NK-92 (cell line): Measurements from ENCODE around the gene ATP4B.

Experiments
- DNase-seq: peaks from one replicate; lab custom pipeline; 2025; ENCODE audit not compliant: unreplicated experiment; lab: John Stamatoyannopoulos, UW

Gene ATP4B

GRCh38 chr13:113608967-113609533 lies 48.9 kb downstream of the ATP4B start:
- DNase-seq: no peak

- DNase-seq: no peak
These were observed 49.9 kb downstream of the ATP4B start for GRCh38 chr13:113607889-113608635.

GRCh38 chr13:113607056-113607888 lies 50.7 kb downstream of the ATP4B start:
- DNase-seq: no peak

DNA sequence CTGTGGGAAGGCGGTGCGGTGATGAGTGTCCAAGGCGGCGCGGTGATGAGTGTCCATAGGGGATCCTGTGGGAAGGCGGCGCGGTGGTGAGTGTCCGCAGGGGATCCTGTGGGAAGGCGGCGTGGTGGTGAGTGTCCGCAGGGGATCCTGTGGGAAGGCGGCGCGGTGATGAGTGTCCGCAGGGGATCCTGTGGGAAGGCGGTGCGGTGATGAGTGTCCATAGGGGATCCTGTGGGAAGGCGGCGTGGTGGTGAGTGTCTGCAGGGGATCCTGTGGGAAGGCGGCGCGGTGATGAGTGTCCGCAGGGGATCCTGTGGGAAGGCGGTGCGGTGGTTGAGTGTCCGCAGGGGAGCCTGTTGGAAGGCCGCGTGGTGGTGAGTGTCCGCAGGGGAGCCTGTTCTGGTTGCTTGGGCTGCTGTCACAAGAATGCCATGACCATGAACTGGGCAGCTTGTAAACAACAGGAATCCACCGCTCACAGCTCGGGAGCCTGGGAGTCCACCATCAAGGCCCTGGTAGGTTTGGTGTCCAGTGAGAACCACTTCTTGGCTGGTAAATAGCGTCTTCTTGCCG lies 52.0 kb downstream of the ATP4B start:
- no peak for DNase-seq

GRCh38 chr13:113605461-113605860 lies 52.5 kb downstream of the ATP4B start:
- DNase-seq: no peak

- no peak for DNase-seq
These were observed 53.8 kb downstream of the ATP4B start for GRCh38 chr13:113604186-113604585.

DNA sequence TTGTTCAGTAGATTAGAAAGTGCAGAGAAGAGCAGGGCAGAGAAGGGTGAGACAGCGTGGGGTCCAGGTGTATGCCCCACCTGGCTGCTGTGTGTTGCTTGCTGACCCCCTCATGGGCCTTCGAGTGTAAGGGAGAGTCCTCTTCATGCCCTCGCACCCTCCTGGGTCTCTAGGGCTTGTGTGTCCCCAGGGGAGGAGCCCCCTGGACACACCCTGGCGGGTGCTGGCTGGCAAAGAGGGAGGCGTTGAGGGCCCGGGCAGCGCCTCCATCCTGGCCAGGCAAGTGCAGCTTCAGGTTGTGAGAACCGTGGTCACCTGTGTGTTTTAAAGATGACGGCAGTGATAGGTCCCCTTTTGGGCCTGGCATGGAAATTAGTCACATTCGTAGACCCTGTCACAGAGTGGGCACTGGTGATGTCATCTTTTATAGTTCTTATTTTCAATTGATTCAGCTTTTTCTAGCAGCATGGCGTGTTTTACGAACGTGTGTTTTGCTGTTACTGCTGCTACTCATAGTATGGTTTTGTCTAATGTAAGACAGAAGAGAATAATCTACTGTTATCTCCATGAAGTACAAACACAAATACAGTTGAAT lies 54.8 kb downstream of the ATP4B start:
- DNase-seq: no peak

- DNase-seq: no peak
These were observed 55.6 kb downstream of the ATP4B start for GRCh38 chr13:113602291-113602988.

- DNase-seq: no peak
These were observed 56.6 kb downstream of the ATP4B start for GRCh38 chr13:113601166-113602070.

DNA sequence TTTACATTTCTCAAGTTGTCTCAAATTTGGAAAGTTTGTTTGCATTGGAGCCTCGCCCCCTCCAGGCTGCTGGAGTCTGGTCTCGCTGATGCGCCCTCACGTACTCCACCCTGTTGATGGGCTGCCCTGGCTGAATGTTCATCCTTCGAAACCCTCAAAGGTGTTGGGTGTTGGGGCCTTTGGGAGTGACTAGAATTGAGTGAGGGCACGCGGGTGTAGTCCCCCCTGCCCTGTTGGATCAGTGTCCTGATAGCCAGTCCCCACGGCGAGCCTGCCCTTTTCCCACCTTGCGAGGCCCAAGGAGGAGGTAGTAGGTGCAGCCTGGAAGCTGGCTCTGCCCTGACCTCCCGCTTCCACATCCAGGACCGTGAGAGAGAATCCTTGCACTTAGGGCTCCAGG lies 58.6 kb downstream of the ATP4B start:
- DNase-seq: no peak
